ENCODE results near the gene OPRL1. TPM values are rescaled to one million over a fixed set of nuclear protein-coding genes. Genes with fewer than 3 reads are reported as not detected.

OPRL1 gene
- total and polyA plus RNA-seq, 2 donors (not counting 1 experiment from before 2014, with no cell fraction given), result 3.5 to 6.2 TPM

DNA sequence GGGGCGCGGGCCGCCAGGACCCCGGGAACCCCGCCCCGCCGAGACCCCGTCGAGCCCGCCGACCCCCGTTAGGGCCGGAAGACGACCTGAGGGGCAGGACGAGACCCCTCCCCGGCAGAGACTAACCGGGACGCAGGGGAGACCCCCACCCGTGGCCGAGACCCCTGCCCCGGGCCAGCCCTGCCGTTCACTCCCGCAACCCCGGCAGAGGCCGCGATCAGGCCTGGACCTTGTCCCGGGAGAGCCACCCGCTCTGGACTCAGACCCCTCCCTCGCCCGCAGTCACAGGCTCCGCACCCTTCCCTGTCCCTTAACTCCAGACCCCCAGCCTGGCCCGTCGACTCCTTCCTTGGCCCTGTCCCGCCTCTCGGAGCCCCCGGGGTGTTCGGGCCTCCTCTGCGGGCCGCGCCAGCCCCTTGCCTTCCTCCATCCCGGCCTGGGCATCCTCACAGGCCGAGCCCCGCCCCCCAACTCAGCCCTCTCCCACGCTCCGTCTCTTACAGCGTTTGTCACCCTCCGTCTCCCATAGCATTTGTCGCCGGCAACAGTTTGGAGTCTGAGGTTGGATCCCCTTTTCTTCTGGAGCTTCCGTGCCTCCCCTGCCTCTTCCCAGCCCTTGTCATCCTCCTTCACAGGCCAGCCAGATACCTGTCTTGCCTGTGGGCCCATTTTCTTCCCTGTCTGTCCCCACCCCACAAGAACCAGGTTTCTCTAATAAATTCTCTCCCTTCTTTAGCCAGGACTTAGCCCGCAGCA lies 16.3 kb upstream of the OPRL1 start:
- no peak for ATAC-seq (ENCODE audit: low read depth)
- H3K4me1 ChIP-seq (ENCODE audit: control insufficient read depth in 2 of 2, insufficient read depth in 2 of 2, low read length in 2 of 2), result peaks cover 49 to 61% of the 10 kb centered on the region in 2 donors
- H3K27ac ChIP-seq (ENCODE audit: low read length in 2 of 2), result peak overlapping the region in 1 of 2 donors; percentile 69
- intact Hi-C loops (cut with micrococcal nuclease), result loop anchor here (1.0 to 5.0 kb wide), 5 partner anchors 16 to 406 kb away; partner anchors contain the start of genes ARFRP1, RGS19, RTEL1 and ZGPAT
- WGBS (ENCODE audit: insufficient coverage), result 2% methylated on average over 51 of the region's 51 CpGs
- H3K79me2 ChIP-seq (ENCODE audit: control insufficient read depth, insufficient read depth, low read length), result peaks cover 13% of the 10 kb centered on the region
- H3K4me2 ChIP-seq (replicated peaks; ENCODE audit: low read depth, low read length, poor library complexity, severe bottlenecking), result peak overlapping the region; percentile 98
- H3K9me3 ChIP-seq (ENCODE audit: control extremely low read depth in 1 of 3, control insufficient read depth in 2 of 3, insufficient read depth in 1 of 3, low read length in 2 of 3), result no peaks in the 10 kb centered on the region
- peaks cover 6% of the 10 kb centered on the region for H4K20me1 ChIP-seq (ENCODE audit: control insufficient read depth, insufficient read depth, low read length, poor library complexity, severe bottlenecking)
- H3K27me3 ChIP-seq (replicated peaks in 1 of 4; ENCODE audit: control extremely low read depth in 1 of 4, control insufficient read depth in 3 of 4, insufficient read depth in 4 of 4, low read length in 3 of 4), result no peaks in the 10 kb centered on the region
- H3K27me3 Mint-ChIP-seq, result no peaks in the 10 kb centered on the region
- POLR2A ChIA-PET, result interaction anchor here (0.8 to 4.2 kb wide), 8 partner anchors 14 to 543 kb away, joined by 3 to 55 read pairs (median 3); partner anchors contain the start of genes OPRL1, PPDPF, RGS19 and UCKL1
- no peaks in the 10 kb centered on the region for H3K36me3 ChIP-seq (replicated peaks in 1 of 2; ENCODE audit: control extremely low read depth in 1 of 2, control insufficient read depth in 1 of 2, extremely low read depth in 1 of 2, insufficient read depth in 2 of 2, low read length in 1 of 2)
- H2AFZ ChIP-seq (ENCODE audit: insufficient read depth, low read depth, low read length, poor library complexity, severe bottlenecking), result peak overlapping the region; percentile 90
- CTCF ChIA-PET, result interaction anchor here (0.7 to 3.2 kb wide), 11 partner anchors 13 to 155 kb away, joined by 3 to 16 read pairs (median 4); partner anchors contain the start of genes LKAAEAR1, PRPF6 and RGS19
- H3K4me3 ChIP-seq (ENCODE audit: control extremely low read depth in 1 of 5, extremely low read depth in 1 of 5, insufficient read depth in 1 of 5, low read depth in 2 of 5, low read length in 4 of 5), result peak overlapping the region in 4 of 5 experiments; percentile 63 to 79 (median 70)
- TF ChIP-seq EZH2 (IDR thresholded peaks at IDR 0.05; ENCODE audit: borderline replicate concordance, insufficient read depth, low read depth, low read length, poor library complexity, severe bottlenecking), result no peak
- TF ChIP-seq, protein P1, sequence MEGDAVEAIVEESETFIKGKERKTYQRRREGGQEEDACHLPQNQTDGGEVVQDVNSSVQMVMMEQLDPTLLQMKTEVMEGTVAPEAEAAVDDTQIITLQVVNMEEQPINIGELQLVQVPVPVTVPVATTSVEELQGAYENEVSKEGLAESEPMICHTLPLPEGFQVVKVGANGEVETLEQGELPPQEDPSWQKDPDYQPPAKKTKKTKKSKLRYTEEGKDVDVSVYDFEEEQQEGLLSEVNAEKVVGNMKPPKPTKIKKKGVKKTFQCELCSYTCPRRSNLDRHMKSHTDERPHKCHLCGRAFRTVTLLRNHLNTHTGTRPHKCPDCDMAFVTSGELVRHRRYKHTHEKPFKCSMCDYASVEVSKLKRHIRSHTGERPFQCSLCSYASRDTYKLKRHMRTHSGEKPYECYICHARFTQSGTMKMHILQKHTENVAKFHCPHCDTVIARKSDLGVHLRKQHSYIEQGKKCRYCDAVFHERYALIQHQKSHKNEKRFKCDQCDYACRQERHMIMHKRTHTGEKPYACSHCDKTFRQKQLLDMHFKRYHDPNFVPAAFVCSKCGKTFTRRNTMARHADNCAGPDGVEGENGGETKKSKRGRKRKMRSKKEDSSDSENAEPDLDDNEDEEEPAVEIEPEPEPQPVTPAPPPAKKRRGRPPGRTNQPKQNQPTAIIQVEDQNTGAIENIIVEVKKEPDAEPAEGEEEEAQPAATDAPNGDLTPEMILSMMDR (IDR thresholded peaks at IDR 0.05), result no peak
- peak overlapping the region; percentile 83 for H3K9ac ChIP-seq (ENCODE audit: low read length)
- DNase-seq, result no peak
- H3K4me1 Mint-ChIP-seq, result peaks cover 45% of the 10 kb centered on the region
- peak overlapping the region; percentile 88 for H3K4me3 Mint-ChIP-seq
- H3K9me3 Mint-ChIP-seq (ENCODE audit: insufficient read depth), result no peaks in the 10 kb centered on the region
- H3K27ac Mint-ChIP-seq, result peak overlapping the region; percentile 84

Measured in B cell (primary cell).